GM19043 (cell line): ENCODE results near the gene ITPR3.

ENCODE experiments used
- ATAC-seq: cut with Tn5 transposase; IDR thresholded peaks from one replicate; pipeline ENCODE4 v1.9.1; 2021; ENCODE audit warnings: low read depth; ENCODE audit not compliant: unreplicated experiment

The ITPR3 gene

GRCh38 chr6:33711140-33712129 is 90.3 kb downstream of the ITPR3 start, which contains the start of gene UQCC2:
Gene UQCC2, minus strand, starts transcription at chr6:33711700. Its CDS starts 14 bp downstream, at chr6:33711686.
- peak; percentile 78 for ATAC-seq

- no peak for ATAC-seq
Measured at GRCh38 chr6:33712914-33713313, 91.8 kb downstream of the ITPR3 start.

- ATAC-seq, result no peak
Measured at GRCh38 chr6:33713786-33714185, 92.7 kb downstream of the ITPR3 start.

- no peak for ATAC-seq
Measured at GRCh38 chr6:33714385-33715040, 93.4 kb downstream of the ITPR3 start.

GRCh38 chr6:33716379-33716778 is 95.3 kb downstream of the ITPR3 start:
- ATAC-seq, result no peak

GRCh38 chr6:33716890-33717632 is 95.9 kb downstream of the ITPR3 start:
- ATAC-seq, result no peak

GRCh38 chr6:33717934-33718455 is 96.9 kb downstream of the ITPR3 start:
- ATAC-seq, result no peak

GRCh38 chr6:33718713-33719112 is 97.6 kb downstream of the ITPR3 start:
- no peak for ATAC-seq

- no peak for ATAC-seq
Measured at GRCh38 chr6:33719326-33719987, 98.3 kb downstream of the ITPR3 start.

- ATAC-seq, result no peak
Measured at GRCh38 chr6:33720998-33721397, 99.9 kb downstream of the ITPR3 start.

GRCh38 chr6:33721508-33721907 is 100.4 kb downstream of the ITPR3 start:
- ATAC-seq, result no peak

GRCh38 chr6:33722103-33722623 is 101.0 kb downstream of the ITPR3 start:
- no peak for ATAC-seq

- ATAC-seq, result no peak
Measured at GRCh38 chr6:33723371-33724085, 102.4 kb downstream of the ITPR3 start.

- no peak for ATAC-seq
Measured at GRCh38 chr6:33724102-33725023, 103.2 kb downstream of the ITPR3 start.

GRCh38 chr6:33725222-33725621 is 104.1 kb downstream of the ITPR3 start:
- no peak for ATAC-seq

GRCh38 chr6:33725891-33726673 is 105.0 kb downstream of the ITPR3 start:
- ATAC-seq, result no peak

- no peak for ATAC-seq
Measured at GRCh38 chr6:33726696-33727095, 105.6 kb downstream of the ITPR3 start.
